Fibroblast of skin of left quadriceps (primary cell): ENCODE measurements around the gene DENND1B.
A peak's percentile ranks its signal among the peaks of the same experiment; 100 is the strongest.

Experiments
- DNase-seq, 2 experiments: peaks; one replicate each; pipeline ENCODE4 v3.0.0-alpha.2; 2013; ENCODE audit warnings: low read depth in 2 of 2

Gene DENND1B

GRCh38 chr1:197775282-197776262 lies at the start of gene DENND1B:
DENND1B (minus strand) TSS chr1:197775480; CDS start chr1:197775155, 325 bp downstream.
- peak; percentile 42 to 44 for DNase-seq

GRCh38 chr1:197814306-197814705 lies 39.0 kb upstream of the DENND1B start:
- no peak for DNase-seq

GRCh38 chr1:197813741-197814140 lies 38.5 kb upstream of the DENND1B start:
- no peak for DNase-seq

GRCh38 chr1:197811769-197812168 lies 36.5 kb upstream of the DENND1B start:
- no peak for DNase-seq

GRCh38 chr1:197810812-197811211 lies 35.5 kb upstream of the DENND1B start:
- DNase-seq, result no peak

GRCh38 chr1:197808880-197809279 lies 33.6 kb upstream of the DENND1B start:
- no peak for DNase-seq

- DNase-seq, result no peak
Observed at GRCh38 chr1:197807739-197808453, 32.6 kb upstream of the DENND1B start.

- DNase-seq, result no peak
Observed at GRCh38 chr1:197807216-197807615, 31.9 kb upstream of the DENND1B start.

- no peak for DNase-seq
Observed at GRCh38 chr1:197806718-197807117, 31.4 kb upstream of the DENND1B start.

GRCh38 chr1:197801684-197802083 lies 26.4 kb upstream of the DENND1B start:
- DNase-seq, result no peak

- DNase-seq, result no peak
Observed at GRCh38 chr1:197801111-197801482, 25.8 kb upstream of the DENND1B start.

GRCh38 chr1:197800379-197801110 lies 25.3 kb upstream of the DENND1B start:
- DNase-seq, result no peak

- peak; percentile 80 for DNase-seq
Observed at GRCh38 chr1:197799271-197799670, 24.0 kb upstream of the DENND1B start.

GRCh38 chr1:197798492-197798891 lies 23.2 kb upstream of the DENND1B start:
- DNase-seq, result no peak

GRCh38 chr1:197797010-197797409 lies 21.7 kb upstream of the DENND1B start:
- no peak for DNase-seq

GRCh38 chr1:197788741-197789739 lies 13.8 kb upstream of the DENND1B start:
- no peak for DNase-seq

GRCh38 chr1:197787623-197788536 lies 12.6 kb upstream of the DENND1B start:
- no peak for DNase-seq

- no peak for DNase-seq
Observed at GRCh38 chr1:197787056-197787455, 11.8 kb upstream of the DENND1B start.

GRCh38 chr1:197786280-197786679 lies 11.0 kb upstream of the DENND1B start:
- DNase-seq, result no peak

GRCh38 chr1:197783510-197783948 lies 8.2 kb upstream of the DENND1B start:
- peak; percentile 62 to 66 for DNase-seq
